H9 (cell line): Measurements from ENCODE around the gene ADGRF1. TPM values are rescaled to one million over a fixed set of nuclear protein-coding genes. Genes with fewer than 3 reads are reported as not detected.

Experiments
- DNase-seq: peaks from one replicate; pipeline ENCODE4 v3.0.0-alpha.2; 2017
- H2AFZ ChIP-seq: one replicate; pipeline ENCODE4 v1.6.1; 2013; ENCODE audit warnings: mild to moderate bottlenecking, low read length, control low read depth, moderate library complexity
- H2AK5ac ChIP-seq: 2 replicates; pipeline ENCODE4 v1.6.1; 2013; ENCODE audit warnings: low read length, control low read depth, mixed read lengths; ENCODE audit not compliant: insufficient read length
- H2BK120ac ChIP-seq: one replicate; pipeline ENCODE4 v1.6.1; 2013; ENCODE audit warnings: low read depth, mild to moderate bottlenecking, low read length, control low read depth, inconsistent platforms; ENCODE audit not compliant: poor library complexity, severe bottlenecking
- H2BK12ac ChIP-seq: 2 replicates; pipeline ENCODE4 v1.6.1; 2013; ENCODE audit warnings: low read length, control low read depth, mixed read lengths, low read depth; ENCODE audit not compliant: insufficient read length
- H2BK15ac ChIP-seq: 2 replicates; pipeline ENCODE4 v1.6.1; 2013; ENCODE audit warnings: low read depth, low read length, control low read depth
- H2BK20ac ChIP-seq: one replicate; pipeline ENCODE4 v1.6.1; 2013; ENCODE audit warnings: low read depth, mild to moderate bottlenecking, low read length, control low read depth, inconsistent platforms; ENCODE audit not compliant: poor library complexity, severe bottlenecking
- H2BK5ac ChIP-seq: 2 replicates; pipeline ENCODE4 v1.6.1; 2013; ENCODE audit warnings: low read length, control low read depth, mixed read lengths; ENCODE audit not compliant: insufficient read length
- H3K14ac ChIP-seq: 2 replicates; pipeline ENCODE4 v1.6.1; 2013; ENCODE audit warnings: low read length, control low read depth; ENCODE audit not compliant: insufficient read depth
- H3K18ac ChIP-seq: 2 replicates; pipeline ENCODE4 v1.6.1; 2013; ENCODE audit warnings: low read depth, mild to moderate bottlenecking, mixed read lengths, low read length, control low read depth; ENCODE audit not compliant: insufficient read length
- H3K23ac ChIP-seq: 2 replicates; pipeline ENCODE4 v1.6.1; 2013; ENCODE audit warnings: low read length, control low read depth, mixed read lengths, low read depth; ENCODE audit not compliant: insufficient read length
- H3K23me2 ChIP-seq: 2 replicates; pipeline ENCODE4 v1.6.1; 2013; ENCODE audit warnings: low read depth, mild to moderate bottlenecking, mixed read lengths, low read length, control low read depth; ENCODE audit not compliant: insufficient read length, poor library complexity, severe bottlenecking
- H3K27ac ChIP-seq: 2 replicates; pipeline ENCODE4 v1.5.1; 2013; ENCODE audit warnings: low read length, control low read depth, mixed read lengths, low read depth; ENCODE audit not compliant: insufficient read length
- H3K27me3 ChIP-seq: 2 replicates; pipeline ENCODE4 v1.6.1; 2013; ENCODE audit warnings: low read length, control low read depth, inconsistent platforms; ENCODE audit not compliant: insufficient read depth
- H3K4ac ChIP-seq: 2 replicates; pipeline ENCODE4 v1.6.1; 2013; ENCODE audit warnings: low read depth, mild to moderate bottlenecking, control low read depth, inconsistent platforms, low read length, moderate library complexity
- H3K4me1 ChIP-seq: 2 replicates; pipeline ENCODE4 v1.6.1; 2013; ENCODE audit warnings: low read length, control low read depth, inconsistent platforms; ENCODE audit not compliant: insufficient read depth
- H3K4me2 ChIP-seq: 2 replicates; pipeline ENCODE4 v1.6.1; 2013; ENCODE audit warnings: low read length, control low read depth, mixed read lengths; ENCODE audit not compliant: insufficient read length, insufficient read depth
- H3K56ac ChIP-seq: 2 replicates; pipeline ENCODE4 v1.6.1; 2013; ENCODE audit warnings: low read depth, mild to moderate bottlenecking, mixed read lengths, low read length, control low read depth; ENCODE audit not compliant: insufficient read length
- H3K79me1 ChIP-seq: 2 replicates; pipeline ENCODE4 v1.6.1; 2013; ENCODE audit warnings: low read depth, mild to moderate bottlenecking, moderate library complexity, low read length, control low read depth, inconsistent platforms; ENCODE audit not compliant: insufficient read depth, poor library complexity, severe bottlenecking
- H3K79me2 ChIP-seq: 2 replicates; pipeline ENCODE4 v1.6.1; 2013; ENCODE audit warnings: low read length, control low read depth, inconsistent platforms; ENCODE audit not compliant: insufficient read depth
- H3K9ac ChIP-seq: 2 replicates; pipeline ENCODE4 v1.6.1; 2013; ENCODE audit warnings: low read length, control low read depth, mixed read lengths; ENCODE audit not compliant: insufficient read length; ENCODE audit errors: extremely low read depth
- H3K9me3 ChIP-seq: one replicate; pipeline ENCODE4 v1.6.1; 2013; ENCODE audit warnings: low read depth, low read length, inconsistent platforms; ENCODE audit not compliant: control insufficient read depth
- H3T11ph ChIP-seq: one replicate; pipeline ENCODE4 v1.6.1; 2013; ENCODE audit warnings: mild to moderate bottlenecking, low read length, control low read depth, inconsistent platforms
- H4K20me1 ChIP-seq: one replicate; pipeline ENCODE4 v1.6.1; 2013; ENCODE audit not compliant: control insufficient read depth, insufficient read length, insufficient read depth
- H4K5ac ChIP-seq: 2 replicates; pipeline ENCODE4 v1.6.1; 2013; ENCODE audit warnings: low read depth, mild to moderate bottlenecking, mixed read lengths, low read length, control low read depth; ENCODE audit not compliant: insufficient read length
- H4K8ac ChIP-seq: replicated peaks from 2 replicates; pipeline ENCODE4 v1.6.1; 2013; ENCODE audit warnings: low read length, control low read depth, mixed read lengths, low read depth; ENCODE audit not compliant: insufficient read length
- H4K91ac ChIP-seq: 2 replicates; pipeline ENCODE4 v1.6.1; 2013; ENCODE audit warnings: low read depth, mild to moderate bottlenecking, moderate library complexity, mixed read lengths, low read length, control low read depth; ENCODE audit not compliant: insufficient read length
- H3K27ac Mint-ChIP-seq, 3 experiments: 2 replicates in 2 of 3; 3 replicates in 1 of 3; pipeline ENCODE4 v1.8.0; 2020 to 2021; ENCODE audit warnings: mixed read lengths in 3 of 3, mild to moderate bottlenecking in 1 of 3, moderate library complexity in 1 of 3
- H3K27me3 Mint-ChIP-seq: 2 replicates; pipeline ENCODE4 v1.8.0; 2021; ENCODE audit warnings: low read depth, mild to moderate bottlenecking, moderate library complexity, mixed read lengths
- H3K36me3 Mint-ChIP-seq, 3 experiments: 2 replicates in 2 of 3; 3 replicates in 1 of 3; pipeline ENCODE4 v1.8.0; 2020 to 2021; ENCODE audit warnings: low read depth in 3 of 3, mixed read lengths in 3 of 3; ENCODE audit not compliant: insufficient read depth in 1 of 3
- H3K4me1 Mint-ChIP-seq, 2 experiments: 2 replicates each; pipeline ENCODE4 v1.8.0; 2020; ENCODE audit warnings: mixed read lengths in 2 of 2
- H3K4me3 Mint-ChIP-seq, 2 experiments: 2 replicates in 1 of 2; 3 replicates in 1 of 2; pipeline ENCODE4 v1.8.0; 2020 to 2021; ENCODE audit warnings: mild to moderate bottlenecking in 2 of 2, mixed read lengths in 2 of 2, moderate library complexity in 1 of 2
- H3K9me3 Mint-ChIP-seq, 2 experiments: 2 replicates in 1 of 2; 3 replicates in 1 of 2; pipeline ENCODE4 v1.8.0; 2020; ENCODE audit warnings: mild to moderate bottlenecking in 2 of 2, mixed read lengths in 2 of 2, moderate library complexity in 1 of 2
- CTCF ChIP-seq: fragments of 200-600 bp; sonication (generic); conservative IDR thresholded peaks from 3 replicates; pipeline ENCODE4 v1.8.0; 2021; ENCODE audit warnings: antibody characterized with exemption, mild to moderate bottlenecking
- WGBS: extraction: QIAGEN DNeasy Blood & Tissue Kit; methylation state at CpG from one replicate; pipeline ENCODE4 v1.1.7; 2013; ENCODE audit warnings: missing lambda C conversion rate, low lambda C conversion rate, mixed read lengths; ENCODE audit not compliant: insufficient read length; ENCODE audit errors: extremely low coverage; 5-methylcytosine and 5-hydroxymethylcytosine counted together
- total RNA-seq: library from RNA; stranded (reverse); gene quantifications from 2 replicates; pipeline ENCODE4 v1.2.1, GENCODE V29; 2021

The ADGRF1 gene
- total RNA-seq, 1 experiment from 2014 or later, result not detected

GRCh38 chr6:47016909-47017308 lies 25.2 kb downstream of the ADGRF1 start:
- no peaks in the 10 kb centered on the region for H3K79me1 ChIP-seq
- no peak overlapping the region for H2AFZ ChIP-seq
- H3T11ph ChIP-seq, result no peak overlapping the region
- no peaks in the 10 kb centered on the region for H3K36me3 Mint-ChIP-seq
- no peak overlapping the region for H4K91ac ChIP-seq
- H4K5ac ChIP-seq, result no peak overlapping the region
- no peak overlapping the region for H3K27ac ChIP-seq
- no peak overlapping the region for H2AK5ac ChIP-seq
- no peak overlapping the region for H2BK120ac ChIP-seq
- no peak overlapping the region for H3K9ac ChIP-seq
- H3K23me2 ChIP-seq, result no peaks in the 10 kb centered on the region
- H2BK12ac ChIP-seq, result no peak overlapping the region
- no peaks in the 10 kb centered on the region for H4K20me1 ChIP-seq
- H3K56ac ChIP-seq, result no peak overlapping the region
- no peak for DNase-seq
- no peaks in the 10 kb centered on the region for H3K27me3 Mint-ChIP-seq
- no peak overlapping the region for H3K23ac ChIP-seq
- no peak overlapping the region for H3K27ac Mint-ChIP-seq
- H2BK20ac ChIP-seq, result no peak overlapping the region
- no peak overlapping the region for H3K4ac ChIP-seq
- H3K4me1 ChIP-seq, result no peaks in the 10 kb centered on the region
- H3K14ac ChIP-seq, result no peak overlapping the region
- H2BK5ac ChIP-seq, result no peak overlapping the region
- H2BK15ac ChIP-seq, result no peak overlapping the region
- no peaks in the 10 kb centered on the region for H3K79me2 ChIP-seq
- no peak overlapping the region for H3K4me2 ChIP-seq
- H4K8ac ChIP-seq, result no peak overlapping the region
- WGBS, result no CpG with 5 or more reads among the region's 2 CpGs
- H3K4me1 Mint-ChIP-seq, result peaks cover 8 to 10% of the 10 kb centered on the region in 2 experiments; a peak in 3 of 4 replicates
- no peak overlapping the region for H3K18ac ChIP-seq
- TF ChIP-seq CTCF, result no peak
- H3K4me3 Mint-ChIP-seq, result no peak overlapping the region
- H3K9me3 Mint-ChIP-seq, result no peaks in the 10 kb centered on the region
- no peaks in the 10 kb centered on the region for H3K27me3 ChIP-seq
- no peaks in the 10 kb centered on the region for H3K9me3 ChIP-seq
